ENCODE measurements around the gene WDR90. TPM values are rescaled to one million over a fixed set of nuclear protein-coding genes. Genes with fewer than 3 reads are reported as not detected.

WDR90 gene
- 73.7 and 77.2 TPM in 2 replicates for total RNA-seq

DNA sequence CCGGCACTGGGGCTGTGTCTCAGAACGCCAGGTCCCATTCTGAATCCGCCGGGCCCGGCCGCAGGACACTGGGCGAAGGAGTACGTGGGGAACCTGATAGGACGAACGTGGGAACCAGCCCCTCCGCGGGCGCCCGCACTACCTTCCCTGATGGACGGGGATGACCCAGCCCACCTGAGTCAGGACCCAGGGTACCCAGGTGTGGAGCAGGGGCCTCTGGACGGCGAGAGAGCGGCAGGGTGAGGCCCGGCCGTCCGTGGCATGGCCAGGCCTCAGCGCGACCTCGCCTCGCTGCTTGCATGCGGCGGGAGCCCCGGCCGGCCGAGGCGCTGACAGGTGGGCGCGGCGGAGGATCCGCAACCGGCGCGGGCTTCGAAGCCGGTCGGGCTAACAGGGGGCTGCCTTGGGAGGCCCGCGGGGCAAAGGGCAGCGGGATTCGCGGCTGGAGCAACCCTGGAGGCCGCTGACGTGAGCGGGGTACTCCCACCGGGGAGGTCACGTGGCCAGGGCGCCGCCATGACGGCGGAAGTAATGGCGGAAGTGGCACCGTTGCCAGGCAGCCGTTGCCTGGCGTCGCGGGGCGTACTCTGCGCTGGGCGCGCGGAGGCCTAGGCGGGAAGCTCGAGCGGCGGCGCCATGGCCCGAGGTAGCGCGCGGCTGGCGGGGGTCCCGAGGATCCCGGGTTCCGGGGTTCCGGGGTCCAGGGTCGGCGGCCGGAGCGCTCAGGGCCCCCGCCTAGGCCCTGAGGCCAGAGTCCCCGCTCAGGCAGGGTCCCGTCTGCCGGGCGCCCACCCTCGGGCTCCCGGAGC, at the start of gene WDR90:
Gene WDR90 (plus strand): TSS at position 585 of the 809 bp plus-strand sequence. CDS start 52 bp downstream, at position 637.
- Mint-ChIP-seq H3K4me1 (ENCODE audit: low read depth) (peaks cover 4% of the 10 kb centered on the region), H3K27me3 (ENCODE audit: low read depth) (no peaks in the 10 kb centered on the region), H3K36me3 (ENCODE audit: low read depth) (peaks cover 10% of the 10 kb centered on the region), H3K9me3 (no peaks in the 10 kb centered on the region), H3K27ac (peak within 1 kb of the TSS; percentile 74), H3K4me3 (ENCODE audit: low read depth) (peak within 1 kb of the TSS; percentile 82)
- DNase-seq (ENCODE audit: low spot score), result peak; percentile 91
- intact Hi-C loops (cut with micrococcal nuclease), result loop anchor here (1.0 to 10.0 kb wide), 2 partner anchors 8 to 966 kb away; partner anchors contain the start of genes CRAMP1, IFT140 and MCRIP2

DNA sequence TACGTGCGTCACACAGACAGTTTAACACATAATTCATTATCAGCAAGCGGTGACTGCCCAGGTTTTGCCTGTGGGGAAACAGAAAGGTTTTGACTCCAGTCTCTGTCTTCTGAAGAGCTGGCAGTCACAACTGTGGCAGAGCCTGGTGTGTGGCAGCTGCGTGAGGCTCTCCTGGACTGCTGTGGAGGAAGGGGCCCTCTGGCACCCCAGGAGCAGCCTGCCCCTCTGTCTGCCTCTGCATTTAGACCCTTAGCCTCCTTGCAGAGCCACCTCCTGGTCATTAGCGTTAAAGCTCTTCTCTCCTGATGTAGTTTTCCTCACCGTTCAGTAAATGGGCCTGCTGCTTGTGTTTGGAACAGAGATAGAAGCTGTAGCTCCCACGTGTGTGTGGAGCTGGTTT, 48.4 kb upstream of the WDR90 start:
- H3K27ac Mint-ChIP-seq, result no peak overlapping the region

DNA sequence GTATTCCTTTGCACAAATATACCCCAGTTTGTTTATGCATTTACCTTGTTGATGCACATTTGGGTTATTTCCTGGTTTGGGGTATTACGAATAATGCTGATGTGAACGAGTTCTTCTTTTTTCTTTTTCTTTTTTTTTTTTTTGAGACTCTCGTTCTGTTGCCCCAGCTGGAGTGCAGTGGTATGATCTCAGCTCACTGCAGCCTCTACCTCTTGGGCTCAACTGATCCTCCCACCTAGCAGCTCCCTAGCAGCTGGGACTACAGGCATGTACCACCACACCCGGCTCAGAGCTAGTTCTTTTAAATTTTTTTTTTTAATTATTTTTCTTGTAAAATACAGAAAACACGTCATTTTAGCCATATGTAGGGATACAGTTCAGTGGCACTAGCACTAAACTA, 45.2 kb upstream of the WDR90 start:
- no peak for DNase-seq (ENCODE audit: low spot score)
- no peaks in the 10 kb centered on the region for H3K9me3 Mint-ChIP-seq
- peaks cover 1% of the 10 kb centered on the region for H3K4me1 Mint-ChIP-seq (ENCODE audit: low read depth)
- no peak overlapping the region for H3K27ac Mint-ChIP-seq
- no peaks in the 10 kb centered on the region for H3K36me3 Mint-ChIP-seq (ENCODE audit: low read depth)
- H3K4me3 Mint-ChIP-seq (ENCODE audit: low read depth), result no peak overlapping the region
- H3K27me3 Mint-ChIP-seq (ENCODE audit: low read depth), result no peaks in the 10 kb centered on the region
- intact Hi-C loops (cut with micrococcal nuclease), result no loop called here

More for the DNA sequence above, 48.4 kb upstream of the WDR90 start:
- no peak for DNase-seq (ENCODE audit: low spot score)
- Mint-ChIP-seq H3K4me3 (ENCODE audit: low read depth) (no peak overlapping the region), H3K27me3 (ENCODE audit: low read depth) (no peaks in the 10 kb centered on the region), H3K4me1 (ENCODE audit: low read depth) (peaks cover 4% of the 10 kb centered on the region), H3K9me3 (no peaks in the 10 kb centered on the region), H3K36me3 (ENCODE audit: low read depth) (peaks cover 17% of the 10 kb centered on the region)
- intact Hi-C loops (cut with micrococcal nuclease), result no loop called here

DNA sequence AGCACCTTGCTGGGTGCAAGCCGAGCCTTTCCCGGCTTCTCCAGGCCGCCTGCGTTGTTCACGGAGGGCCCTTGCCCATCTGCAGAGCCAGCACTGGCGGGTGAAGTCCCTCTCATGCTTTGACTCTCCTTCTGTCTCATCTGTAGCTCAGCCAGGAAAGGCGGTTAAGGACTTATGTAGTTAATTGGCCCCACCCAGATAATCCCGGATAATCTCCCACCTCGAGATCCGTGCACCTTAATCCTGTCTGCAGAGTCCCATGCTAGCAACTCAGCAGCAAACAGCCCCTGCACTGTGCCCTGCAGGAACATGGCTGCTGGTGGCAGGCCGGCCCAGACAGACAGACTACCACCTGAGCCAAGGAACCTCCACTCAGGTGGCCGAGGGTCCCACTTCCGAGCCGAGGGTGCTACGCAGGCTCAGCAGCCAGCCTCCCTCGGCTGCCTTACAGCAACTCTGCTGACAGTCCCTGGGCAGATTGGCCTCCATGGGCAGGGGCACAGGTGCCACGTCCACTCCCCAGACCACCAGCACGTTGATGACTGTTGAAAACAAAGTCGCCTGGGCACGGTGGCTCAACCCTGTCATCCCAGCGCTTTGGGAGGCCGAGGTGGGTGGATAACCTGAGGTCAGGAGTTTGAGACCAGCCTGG, 42.4 kb upstream of the WDR90 start:
- Mint-ChIP-seq H3K27ac (no peak overlapping the region), H3K9me3 (no peaks in the 10 kb centered on the region), H3K27me3 (ENCODE audit: low read depth) (no peaks in the 10 kb centered on the region), H3K36me3 (ENCODE audit: low read depth) (no peaks in the 10 kb centered on the region), H3K4me1 (ENCODE audit: low read depth) (peaks cover 2% of the 10 kb centered on the region), H3K4me3 (ENCODE audit: low read depth) (no peak overlapping the region)
- intact Hi-C loops (cut with micrococcal nuclease), result no loop called here
- DNase-seq (ENCODE audit: low spot score), result no peak

DNA sequence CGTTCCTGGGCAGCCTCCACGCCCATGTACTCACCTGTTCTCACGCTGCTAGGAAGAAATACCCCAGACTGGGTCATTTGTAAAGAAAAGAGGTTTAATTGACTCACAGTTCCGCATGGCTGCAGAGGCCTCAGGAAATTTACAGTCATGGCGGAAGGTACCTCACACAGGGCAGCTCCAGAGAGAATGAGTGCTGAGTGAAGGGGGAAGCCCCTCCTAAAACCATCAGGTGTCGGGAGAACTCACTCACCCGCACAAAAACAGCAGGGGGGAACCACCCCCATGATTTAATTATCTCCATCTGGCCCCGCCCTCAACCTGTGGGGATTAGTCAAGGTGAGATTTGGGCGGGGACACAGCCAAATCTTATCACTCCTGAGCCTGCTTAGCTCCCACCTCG, 41.1 kb upstream of the WDR90 start:
- no peaks in the 10 kb centered on the region for H3K27me3 Mint-ChIP-seq (ENCODE audit: low read depth)
- no peak overlapping the region for H3K4me3 Mint-ChIP-seq (ENCODE audit: low read depth)
- no peaks in the 10 kb centered on the region for H3K36me3 Mint-ChIP-seq (ENCODE audit: low read depth)
- no peak overlapping the region for H3K27ac Mint-ChIP-seq
- no peaks in the 10 kb centered on the region for H3K9me3 Mint-ChIP-seq
- intact Hi-C loops (cut with micrococcal nuclease), result no loop called here
- no peak for DNase-seq (ENCODE audit: low spot score)
- peaks cover 2% of the 10 kb centered on the region for H3K4me1 Mint-ChIP-seq (ENCODE audit: low read depth)

DNA sequence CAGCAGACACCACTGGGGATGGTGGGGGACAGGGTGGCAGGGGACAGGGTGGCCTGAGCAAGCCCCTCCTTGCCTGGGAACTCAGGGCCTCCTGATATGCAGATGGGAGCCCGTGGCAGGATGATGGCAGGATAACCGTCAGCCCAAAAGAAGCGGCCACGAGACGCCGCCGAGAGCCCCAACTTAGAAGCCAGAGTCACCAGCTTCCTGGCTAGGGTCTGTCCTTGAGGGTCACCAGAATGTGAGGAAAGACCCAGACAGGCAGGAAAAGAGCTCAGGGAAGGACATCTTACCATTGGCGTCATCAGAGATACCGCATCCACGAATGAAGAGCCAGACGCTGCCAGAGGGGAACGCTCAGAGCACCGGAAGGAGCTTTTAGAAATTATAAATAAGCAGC, 39.8 kb upstream of the WDR90 start:
- DNase-seq (ENCODE audit: low spot score), result no peak
- Mint-ChIP-seq H3K9me3 (no peaks in the 10 kb centered on the region), H3K4me1 (ENCODE audit: low read depth) (peaks cover 2% of the 10 kb centered on the region), H3K36me3 (ENCODE audit: low read depth) (no peaks in the 10 kb centered on the region), H3K4me3 (ENCODE audit: low read depth) (no peak overlapping the region), H3K27ac (no peak overlapping the region), H3K27me3 (ENCODE audit: low read depth) (no peaks in the 10 kb centered on the region)
- intact Hi-C loops (cut with micrococcal nuclease), result no loop called here

DNA sequence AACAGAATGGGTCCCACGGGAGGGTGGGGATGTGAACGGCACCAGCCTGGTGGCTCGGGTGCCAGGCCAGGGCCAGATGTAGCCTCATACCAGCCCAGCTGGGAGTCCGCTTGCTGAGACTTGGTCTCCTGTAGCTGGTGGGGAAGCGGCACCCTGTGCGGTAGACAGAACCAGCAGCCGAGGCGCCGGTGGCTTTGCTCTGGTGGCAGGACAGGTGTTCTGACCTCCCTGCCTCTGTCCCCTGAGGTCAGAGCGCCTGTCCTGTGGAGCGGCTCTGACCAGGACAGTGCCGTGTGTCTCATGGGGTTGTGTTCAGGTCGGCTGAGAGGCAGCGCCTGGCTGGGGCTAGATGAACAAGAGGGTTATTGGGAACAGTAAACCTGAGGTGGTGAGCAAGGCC, 39.2 kb upstream of the WDR90 start:
- H3K4me3 Mint-ChIP-seq (ENCODE audit: low read depth), result no peak overlapping the region
- H3K27me3 Mint-ChIP-seq (ENCODE audit: low read depth), result no peaks in the 10 kb centered on the region
- no peak for DNase-seq (ENCODE audit: low spot score)
- intact Hi-C loops (cut with micrococcal nuclease), result no loop called here
- no peak overlapping the region for H3K27ac Mint-ChIP-seq
- no peaks in the 10 kb centered on the region for H3K36me3 Mint-ChIP-seq (ENCODE audit: low read depth)
- no peaks in the 10 kb centered on the region for H3K9me3 Mint-ChIP-seq
- H3K4me1 Mint-ChIP-seq (ENCODE audit: low read depth), result peaks cover 2% of the 10 kb centered on the region

DNA sequence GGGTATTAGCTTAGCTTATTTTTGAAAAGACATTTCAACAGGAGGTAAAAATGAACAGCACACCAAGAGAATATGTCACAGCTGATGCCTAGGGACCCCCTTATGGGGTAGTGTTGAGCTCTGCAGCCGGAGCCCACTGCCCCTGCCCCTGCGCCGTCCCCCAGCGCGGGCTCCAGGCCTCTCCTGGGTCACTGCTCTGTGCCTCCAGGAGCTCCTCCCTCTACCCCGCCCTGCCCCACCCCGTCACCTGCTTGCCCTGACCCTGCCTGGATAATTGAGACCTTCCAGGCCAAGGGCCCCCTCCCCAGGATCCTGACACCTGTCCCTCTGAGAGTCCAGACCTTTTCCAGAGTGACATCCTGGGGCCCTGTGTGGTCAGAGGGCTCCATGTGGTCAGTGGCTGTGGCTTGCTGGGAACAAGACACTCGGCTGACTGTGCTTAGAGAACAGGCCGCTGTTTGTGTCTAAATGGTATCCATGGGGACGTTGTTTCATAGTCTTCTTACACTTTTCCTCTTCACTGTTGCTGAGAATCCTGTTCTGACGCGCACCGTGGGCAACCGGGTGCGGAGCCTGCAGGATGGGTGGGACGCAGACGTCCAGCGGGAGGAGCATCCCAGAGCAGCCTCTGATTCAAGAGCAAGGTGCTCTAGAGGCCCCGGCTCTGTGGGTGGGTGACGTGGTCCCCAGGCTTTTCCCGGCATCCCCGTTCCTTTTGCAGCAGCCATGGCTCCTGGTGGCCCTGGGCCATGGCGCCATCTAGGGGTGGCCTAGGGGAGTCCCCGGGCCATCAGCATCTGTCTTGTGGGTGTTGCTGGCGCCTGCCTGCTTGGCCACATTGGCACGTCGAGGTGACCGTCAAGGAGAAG, 38.4 kb upstream of the WDR90 start:
- no peaks in the 10 kb centered on the region for H3K9me3 Mint-ChIP-seq
- intact Hi-C loops (cut with micrococcal nuclease), result no loop called here
- DNase-seq (ENCODE audit: low spot score), result no peak
- no peak overlapping the region for H3K4me3 Mint-ChIP-seq (ENCODE audit: low read depth)
- no peaks in the 10 kb centered on the region for H3K27me3 Mint-ChIP-seq (ENCODE audit: low read depth)
- H3K4me1 Mint-ChIP-seq (ENCODE audit: low read depth), result peaks cover 2% of the 10 kb centered on the region
- no peak overlapping the region for H3K27ac Mint-ChIP-seq
- no peaks in the 10 kb centered on the region for H3K36me3 Mint-ChIP-seq (ENCODE audit: low read depth)

DNA sequence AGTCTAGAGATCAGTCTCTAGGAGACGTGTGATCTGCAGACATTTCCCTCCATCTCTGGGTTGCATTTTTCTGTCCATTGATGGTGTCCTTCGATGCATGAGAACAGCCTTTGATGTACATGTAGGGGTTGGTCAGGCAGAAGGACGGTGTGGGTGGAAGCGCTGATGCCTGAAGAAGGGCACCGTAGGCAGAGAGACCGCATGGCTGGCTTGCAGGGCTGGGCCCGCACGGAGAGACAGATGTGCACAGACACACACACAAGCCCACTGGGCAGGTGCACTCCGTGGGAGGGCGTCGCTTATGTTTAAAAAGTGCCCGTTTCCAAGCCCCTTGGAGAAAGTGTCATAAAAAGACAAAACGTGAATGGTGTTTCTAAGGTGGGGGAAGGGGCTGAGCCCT, 34.0 kb upstream of the WDR90 start:
- no peak overlapping the region for H3K27ac Mint-ChIP-seq
- H3K27me3 Mint-ChIP-seq (ENCODE audit: low read depth), result no peaks in the 10 kb centered on the region
- H3K4me1 Mint-ChIP-seq (ENCODE audit: low read depth), result peaks cover 2% of the 10 kb centered on the region
- H3K4me3 Mint-ChIP-seq (ENCODE audit: low read depth), result no peak overlapping the region
- no peaks in the 10 kb centered on the region for H3K36me3 Mint-ChIP-seq (ENCODE audit: low read depth)
- DNase-seq (ENCODE audit: low spot score), result no peak
- no peaks in the 10 kb centered on the region for H3K9me3 Mint-ChIP-seq
- intact Hi-C loops (cut with micrococcal nuclease), result no loop called here

DNA sequence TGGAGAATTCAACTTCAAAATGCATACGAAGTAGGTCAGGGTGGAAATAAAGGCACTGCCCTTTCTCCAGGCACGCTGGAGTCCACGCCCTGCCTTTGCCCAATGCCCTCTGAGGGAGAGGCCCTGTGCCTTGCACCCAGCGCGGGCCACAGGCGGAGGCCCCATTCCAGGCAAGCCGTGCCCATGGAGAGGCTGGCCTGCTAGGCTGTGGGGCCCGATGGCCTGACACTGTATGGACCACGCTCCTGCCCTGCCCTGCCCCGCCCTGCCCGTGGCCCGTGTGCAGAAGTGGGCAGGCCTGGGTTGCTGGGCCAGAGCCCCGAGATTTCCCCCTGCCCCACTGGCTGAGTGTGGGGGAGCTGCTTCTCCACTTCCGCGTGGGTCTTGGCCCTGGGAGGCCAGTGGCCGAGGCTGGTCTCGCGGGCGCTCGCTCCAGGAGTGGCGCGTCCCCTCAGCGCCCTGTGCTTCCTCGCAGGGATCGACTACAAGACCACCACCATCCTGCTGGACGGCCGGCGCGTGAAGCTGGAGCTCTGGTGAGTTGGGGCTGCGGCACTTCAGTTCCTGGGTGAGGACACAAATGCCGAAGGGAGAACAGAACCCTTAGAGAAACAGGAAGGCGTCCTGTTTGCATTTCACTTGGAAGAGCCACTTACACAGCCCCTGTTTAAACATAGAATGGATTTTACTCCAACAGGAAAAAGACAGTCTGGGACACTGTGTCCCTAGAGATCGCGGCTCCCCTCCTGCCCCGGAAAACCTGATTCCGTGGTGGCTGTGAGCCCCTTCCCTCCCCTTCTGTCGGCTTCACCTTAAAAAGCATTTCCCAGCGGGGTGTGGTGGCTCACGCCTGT, 32.2 kb upstream of the WDR90 start:
- no peaks in the 10 kb centered on the region for H3K36me3 Mint-ChIP-seq (ENCODE audit: low read depth)
- H3K27ac Mint-ChIP-seq, result no peak overlapping the region
- H3K27me3 Mint-ChIP-seq (ENCODE audit: low read depth), result no peaks in the 10 kb centered on the region
- DNase-seq (ENCODE audit: low spot score), result no peak
- intact Hi-C loops (cut with micrococcal nuclease), result no loop called here
- H3K4me1 Mint-ChIP-seq (ENCODE audit: low read depth), result no peaks in the 10 kb centered on the region
- H3K9me3 Mint-ChIP-seq, result no peaks in the 10 kb centered on the region
- no peak overlapping the region for H3K4me3 Mint-ChIP-seq (ENCODE audit: low read depth)

DNA sequence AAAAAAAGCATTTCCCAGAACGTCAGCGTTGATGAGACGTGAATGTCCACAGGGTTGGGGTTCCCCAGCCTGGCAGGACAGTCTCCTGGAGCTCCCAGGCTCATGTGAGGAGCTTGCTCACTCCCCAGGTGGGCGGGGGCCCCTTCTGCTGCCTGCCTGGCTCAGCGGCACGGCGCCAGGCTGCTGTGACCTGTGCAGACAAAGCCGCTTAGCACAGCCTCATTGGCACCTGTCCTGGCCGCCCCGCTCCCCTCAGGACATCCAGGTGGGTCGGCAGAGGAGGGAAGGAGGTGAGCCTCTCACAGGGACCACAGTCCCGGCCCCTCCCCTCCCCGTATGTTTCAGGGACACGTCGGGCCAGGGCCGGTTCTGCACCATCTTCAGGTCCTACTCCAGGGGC, 31.3 kb upstream of the WDR90 start:
- Mint-ChIP-seq H3K27ac (no peak overlapping the region), H3K4me1 (ENCODE audit: low read depth) (no peaks in the 10 kb centered on the region), H3K4me3 (ENCODE audit: low read depth) (no peak overlapping the region), H3K27me3 (ENCODE audit: low read depth) (no peaks in the 10 kb centered on the region), H3K36me3 (ENCODE audit: low read depth) (no peaks in the 10 kb centered on the region), H3K9me3 (no peaks in the 10 kb centered on the region)
- no peak for DNase-seq (ENCODE audit: low spot score)
- intact Hi-C loops (cut with micrococcal nuclease), result no loop called here

DNA sequence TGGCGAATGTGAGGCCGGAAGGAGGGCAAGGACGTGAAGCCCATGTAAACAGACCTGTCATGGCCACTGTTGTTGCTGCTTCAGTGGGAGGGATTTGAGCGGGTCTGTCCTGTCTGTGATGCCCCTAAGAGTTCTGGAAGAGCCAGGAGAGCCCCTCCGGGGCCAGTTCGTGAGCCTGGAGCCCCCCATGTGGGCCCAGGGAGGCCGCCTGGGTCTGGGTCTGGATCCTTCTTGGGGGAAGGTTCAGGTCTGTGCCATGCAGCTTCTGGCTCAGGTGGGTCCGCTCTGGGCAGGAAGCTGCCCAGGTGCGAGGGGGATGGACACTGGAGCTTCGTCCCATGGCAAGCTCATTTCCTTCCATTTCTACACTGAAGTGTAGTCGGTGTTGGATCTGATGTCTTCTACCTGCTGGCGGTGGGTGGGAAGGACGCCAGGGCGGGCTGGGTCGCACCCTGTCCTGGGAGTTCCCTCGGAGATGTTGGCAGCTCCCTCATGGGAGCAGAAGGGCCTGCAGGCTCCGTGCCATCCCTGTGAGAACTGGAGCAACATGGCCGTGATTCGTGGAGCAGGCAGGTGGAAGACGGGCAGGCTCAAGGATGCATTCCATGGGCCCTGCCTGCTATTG, 29.6 kb upstream of the WDR90 start:
- no peaks in the 10 kb centered on the region for H3K36me3 Mint-ChIP-seq (ENCODE audit: low read depth)
- no peak for DNase-seq (ENCODE audit: low spot score)
- H3K27me3 Mint-ChIP-seq (ENCODE audit: low read depth), result no peaks in the 10 kb centered on the region
- H3K27ac Mint-ChIP-seq, result no peak overlapping the region
- H3K4me3 Mint-ChIP-seq (ENCODE audit: low read depth), result no peak overlapping the region
- no peaks in the 10 kb centered on the region for H3K4me1 Mint-ChIP-seq (ENCODE audit: low read depth)
- H3K9me3 Mint-ChIP-seq, result no peaks in the 10 kb centered on the region
- intact Hi-C loops (cut with micrococcal nuclease), result no loop called here

Measured in activated T-helper 2 cell treated with anti-CD3 and anti-CD28 coated beads, Interferon-gamma antibody, Interleukin-2, Interleukin-4, amounts not matched to agents 10 μg/mL and 5 μg/mL and 100 μg/mL, durations not matched to agents 14 hours and 24 hours and 36 hours (primary cell).